ENCODE results near the gene KCNH8. TPM values are rescaled to one million over a fixed set of nuclear protein-coding genes. Genes with fewer than 3 reads are reported as not detected.

KCNH8 gene
- total RNA-seq, 1 experiment from 2014 or later = 0.12 TPM

- intact Hi-C loops (cut with micrococcal nuclease) = no loop called here
- Histone ChIP-seq H3K27me3 (ENCODE audit: insufficient read depth, low read length) (no peaks in the 10 kb centered on the region), H2AFZ (ENCODE audit: low read depth, low read length, poor library complexity, severe bottlenecking) (no peak overlapping the region), H3K9ac (ENCODE audit: low read length) (no peak overlapping the region), H3K36me3 (ENCODE audit: control insufficient read depth in 1 of 2, insufficient read depth in 2 of 2, low read length in 2 of 2) (no peaks in the 10 kb centered on the region), H3K79me2 (ENCODE audit: insufficient read depth, low read length) (no peaks in the 10 kb centered on the region), H3K4me2 (ENCODE audit: low read length) (no peak overlapping the region), H3K9me2 (ENCODE audit: insufficient read depth) (no peaks in the 10 kb centered on the region), H3K27ac (ENCODE audit: low read depth, low read length) (no peak overlapping the region), H3K9me3 (ENCODE audit: control insufficient read depth in 1 of 2, insufficient read depth in 1 of 2, low read depth in 1 of 2, low read length in 2 of 2) (no peaks in the 10 kb centered on the region; a peak in 1 of 4 replicates), H3K4me3 (replicated peaks in 1 of 2; ENCODE audit: low read depth in 1 of 2, low read length in 2 of 2) (no peak overlapping the region), H3K4me1 (ENCODE audit: control insufficient read depth in 1 of 2, insufficient read depth in 2 of 2, low read length in 2 of 2) (no peaks in the 10 kb centered on the region), H4K20me1 (ENCODE audit: insufficient read depth) (no peaks in the 10 kb centered on the region)
- no peak for ATAC-seq
- POLR2A ChIA-PET = no interaction called here
- DNase-seq (ENCODE audit: low read depth, low spot score) = no peak
- no peak for TF ChIP-seq ZBTB33 (IDR thresholded peaks at IDR 0.05; ENCODE audit: extremely low read depth, insufficient replicate concordance, low read length)
- no peak for TF ChIP-seq CTCF (IDR thresholded peaks at IDR 0.05 in 2 of 3, conservative IDR thresholded peaks at IDR 0.05 in 1 of 3; ENCODE audit: borderline replicate concordance in 1 of 3, insufficient read depth in 1 of 3, low read depth in 2 of 3, low read length in 2 of 3)
- no peak for TF ChIP-seq YY1 (IDR thresholded peaks at IDR 0.05; ENCODE audit: extremely low read depth, insufficient replicate concordance, low read depth, low read length)
- TF ChIP-seq SRF (IDR thresholded peaks at IDR 0.05; ENCODE audit: low read depth) = no peak
- TF ChIP-seq EZH2phosphoT487 (IDR thresholded peaks at IDR 0.05; ENCODE audit: borderline replicate concordance) = no peak
- no peak for TF ChIP-seq ELF1 (IDR thresholded peaks at IDR 0.05; ENCODE audit: borderline replicate concordance, low read depth)
- TF ChIP-seq TCF7L2 (IDR thresholded peaks at IDR 0.05; ENCODE audit: borderline replicate concordance, extremely low read depth, insufficient read depth, insufficient read length) = no peak
- CTCF ChIA-PET = no interaction called here
- RAD21 ChIA-PET (ENCODE audit: low non-redundant PET in 1 of 2, low total read pairs in 2 of 2, uncharacterized antibody in 2 of 2, unreplicated experiment in 2 of 2) = no interaction called here
- BruUV-seq (replicated peaks) = no TSS peak
Measured at GRCh38 chr3:19139863-19140262, 8.4 kb upstream of the KCNH8 start.

All from HCT116 (cell line).